Natural killer cell (primary cell): ENCODE data around the gene USP34. TPM values are rescaled to one million over a fixed set of nuclear protein-coding genes. Genes with fewer than 3 reads are reported as not detected.

Experiments
- ATAC-seq, 3 donors: fragments of 150-1000 bp in 2 of 3; fragments of 200-7000 bp in 1 of 3; cut with Tn5 transposase; 1 replicate in 1 of 3; 2 replicates in 2 of 3; pipeline ENCODE4 v1.10.0; 2021; ENCODE audit warnings: mild to moderate bottlenecking in 2 of 3, moderate library complexity in 2 of 3
- DNase-seq, 2 donors: peaks; one replicate each; pipeline versions ENCODE4 v3.0.0 to v3.0.0-alpha.2; 2013 to 2021; ENCODE audit warnings: mixed read lengths in 1 of 2
- H3K27ac ChIP-seq: one replicate; pipeline ENCODE4 v1.5.1; 2013; ENCODE audit warnings: mild to moderate bottlenecking, low read length
- H3K27me3 ChIP-seq: one replicate; pipeline ENCODE4 v1.6.1; 2013; ENCODE audit warnings: low read length; ENCODE audit not compliant: control insufficient read depth, insufficient read depth
- H3K36me3 ChIP-seq: one replicate; pipeline ENCODE4 v1.6.1; 2013; ENCODE audit warnings: low read length; ENCODE audit not compliant: control insufficient read depth, insufficient read depth
- H3K4me1 ChIP-seq: one replicate; pipeline ENCODE4 v1.6.1; 2013; ENCODE audit warnings: low read length; ENCODE audit not compliant: control insufficient read depth, insufficient read depth
- H3K4me3 ChIP-seq: one replicate; pipeline ENCODE4 v1.5.1; 2013; ENCODE audit warnings: low read length
- H3K9me3 ChIP-seq: one replicate; pipeline ENCODE4 v1.6.1; 2013; ENCODE audit warnings: low read length; ENCODE audit not compliant: control insufficient read depth, insufficient read depth
- H3K27ac Mint-ChIP-seq, 2 donors: one replicate each; pipeline ENCODE4 v1.8.0; 2022; ENCODE audit warnings: mild to moderate bottlenecking in 2 of 2, mixed read lengths in 2 of 2, moderate library complexity in 1 of 2
- H3K27me3 Mint-ChIP-seq, 2 donors: one replicate each; pipeline ENCODE4 v1.8.0; 2022; ENCODE audit warnings: low read depth in 2 of 2, mixed read lengths in 2 of 2
- H3K36me3 Mint-ChIP-seq: one replicate; pipeline ENCODE4 v1.8.0; 2022; ENCODE audit warnings: mixed read lengths
- H3K4me1 Mint-ChIP-seq, 2 donors: one replicate each; pipeline ENCODE4 v1.8.0; 2022; ENCODE audit warnings: mixed read lengths in 2 of 2
- H3K4me3 Mint-ChIP-seq: one replicate; pipeline ENCODE4 v1.8.0; 2022; ENCODE audit warnings: mild to moderate bottlenecking, moderate library complexity, mixed read lengths
- H3K9me3 Mint-ChIP-seq, 2 donors: one replicate each; pipeline ENCODE4 v1.8.0; 2022; ENCODE audit warnings: mixed read lengths in 2 of 2
- WGBS: methylation state at CpG from one replicate; pipeline ENCODE4 v1.1.7; 2013; ENCODE audit warnings: missing lambda C conversion rate; ENCODE audit not compliant: insufficient coverage; 5-methylcytosine and 5-hydroxymethylcytosine counted together
- intact Hi-C: fragments of 100-400 bp; cut with micrococcal nuclease; formaldehyde crosslinking; loops from one replicate; pipeline ENCODE4 v1.14.2; 2022
- total RNA-seq, 4 donors: library from RNA; stranded (reverse); fragments of 120-200 nt in 1 of 4; gene quantifications; one replicate each; pipeline versions ENCODE4 v1.2.3 to v1.2.4, GENCODE V29; 2013 to 2022
- TF ChIP-seq, protein P1 (sequence below): fragments of 200-600 bp; IDR thresholded peaks from one replicate; pipeline ENCODE4 v1.8.0; 2022; ENCODE audit warnings: antibody characterized with exemption

The USP34 gene
- total RNA-seq, 3 donors from 2014 or later (not counting 1 experiment from before 2014, with no cell fraction given), result 184 to 204 (median 199) TPM

- Histone ChIP-seq H3K36me3 (no peaks in the 10 kb centered on the region), H3K4me3 (no peak overlapping the region), H3K9me3 (no peaks in the 10 kb centered on the region), H3K27me3 (no peaks in the 10 kb centered on the region), H3K27ac (no peak overlapping the region), H3K4me1 (peaks cover 59% of the 10 kb centered on the region)
- intact Hi-C loops, result no loop called here
- no peak overlapping the region for H3K4me3 Mint-ChIP-seq
- H3K27me3 Mint-ChIP-seq, result no peaks in the 10 kb centered on the region
- WGBS, result 90% methylated on average over 4 of the region's 4 CpGs
- no peak for ATAC-seq
- H3K4me1 Mint-ChIP-seq, result peaks cover 76 to 88% of the 10 kb centered on the region in 2 donors
- H3K27ac Mint-ChIP-seq, result peak overlapping the region; percentile 35 to 63
- H3K36me3 Mint-ChIP-seq, result no peaks in the 10 kb centered on the region
- no peaks in the 10 kb centered on the region for H3K9me3 Mint-ChIP-seq
- no peak for DNase-seq
- TF ChIP-seq, protein P1, sequence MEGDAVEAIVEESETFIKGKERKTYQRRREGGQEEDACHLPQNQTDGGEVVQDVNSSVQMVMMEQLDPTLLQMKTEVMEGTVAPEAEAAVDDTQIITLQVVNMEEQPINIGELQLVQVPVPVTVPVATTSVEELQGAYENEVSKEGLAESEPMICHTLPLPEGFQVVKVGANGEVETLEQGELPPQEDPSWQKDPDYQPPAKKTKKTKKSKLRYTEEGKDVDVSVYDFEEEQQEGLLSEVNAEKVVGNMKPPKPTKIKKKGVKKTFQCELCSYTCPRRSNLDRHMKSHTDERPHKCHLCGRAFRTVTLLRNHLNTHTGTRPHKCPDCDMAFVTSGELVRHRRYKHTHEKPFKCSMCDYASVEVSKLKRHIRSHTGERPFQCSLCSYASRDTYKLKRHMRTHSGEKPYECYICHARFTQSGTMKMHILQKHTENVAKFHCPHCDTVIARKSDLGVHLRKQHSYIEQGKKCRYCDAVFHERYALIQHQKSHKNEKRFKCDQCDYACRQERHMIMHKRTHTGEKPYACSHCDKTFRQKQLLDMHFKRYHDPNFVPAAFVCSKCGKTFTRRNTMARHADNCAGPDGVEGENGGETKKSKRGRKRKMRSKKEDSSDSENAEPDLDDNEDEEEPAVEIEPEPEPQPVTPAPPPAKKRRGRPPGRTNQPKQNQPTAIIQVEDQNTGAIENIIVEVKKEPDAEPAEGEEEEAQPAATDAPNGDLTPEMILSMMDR, result no peak
Observed at GRCh38 chr2:61437170-61437569, 33.7 kb downstream of the USP34 start.

DNA sequence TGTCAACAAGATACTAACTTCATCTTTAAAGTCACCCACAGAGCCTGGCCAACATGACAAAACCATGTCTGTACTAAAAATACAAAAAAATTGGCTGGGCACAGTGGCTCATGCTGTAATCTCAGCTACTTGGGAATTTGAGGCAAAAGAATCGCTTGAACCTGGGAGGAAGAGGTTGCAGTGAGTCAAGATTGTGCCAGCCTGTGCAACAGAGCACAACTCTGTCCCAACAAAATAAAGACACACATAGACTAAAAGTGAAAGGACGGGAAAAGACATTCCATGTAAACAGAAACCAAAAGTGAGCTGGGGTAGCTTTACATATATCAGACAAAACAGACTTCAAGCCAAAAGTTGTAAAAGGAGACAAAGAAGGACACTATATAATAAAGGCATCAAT is 34.8 kb downstream of the USP34 start:
- TF ChIP-seq, protein P1, result no peak
- H3K36me3 ChIP-seq, result no peaks in the 10 kb centered on the region
- peak overlapping the region; percentile 35 to 63 for H3K27ac Mint-ChIP-seq
- DNase-seq, result no peak
- H3K4me1 Mint-ChIP-seq, result peaks cover 68 to 78% of the 10 kb centered on the region in 2 donors
- H3K4me3 Mint-ChIP-seq, result peak overlapping the region; percentile 40
- H3K4me3 ChIP-seq, result no peak overlapping the region
- H3K9me3 ChIP-seq, result no peaks in the 10 kb centered on the region
- peaks cover 58% of the 10 kb centered on the region for H3K4me1 ChIP-seq
- intact Hi-C loops, result no loop called here
- peak overlapping the region; percentile 38 for H3K27ac ChIP-seq
- no peaks in the 10 kb centered on the region for H3K27me3 ChIP-seq
- H3K9me3 Mint-ChIP-seq, result no peaks in the 10 kb centered on the region
- no peaks in the 10 kb centered on the region for H3K27me3 Mint-ChIP-seq
- WGBS, result 75% methylated on average over 2 of the region's 2 CpGs
- peak; percentile 29 to 44 (median 33) for ATAC-seq
- no peaks in the 10 kb centered on the region for H3K36me3 Mint-ChIP-seq

DNA sequence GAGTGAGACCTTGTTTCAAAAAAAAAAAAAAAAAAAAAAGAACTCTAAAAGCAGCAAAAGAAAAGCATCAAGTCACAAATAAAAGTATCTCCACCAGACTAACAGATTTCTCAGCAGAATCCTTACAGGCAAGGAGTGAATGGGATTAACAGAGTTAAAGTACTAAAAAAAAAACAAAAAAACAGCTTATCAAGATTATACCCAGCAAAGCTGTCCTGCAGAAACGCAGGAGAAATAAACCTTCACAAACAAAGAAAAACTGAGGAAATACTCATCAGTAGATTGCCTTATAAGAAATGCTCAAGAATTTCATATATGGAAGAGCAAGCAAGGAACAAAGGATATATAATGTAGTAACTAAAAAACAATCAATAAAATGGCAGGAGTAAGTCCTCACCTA is 35.6 kb downstream of the USP34 start:
- Histone ChIP-seq H3K4me1 (peaks cover 51% of the 10 kb centered on the region), H3K4me3 (no peak overlapping the region), H3K36me3 (no peaks in the 10 kb centered on the region), H3K9me3 (no peaks in the 10 kb centered on the region), H3K27ac (no peak overlapping the region), H3K27me3 (no peaks in the 10 kb centered on the region)
- ATAC-seq (no peak), DNase-seq (no peak)
- no CpG with 5 or more reads among the region's 1 CpG for WGBS
- no peaks in the 10 kb centered on the region for H3K27me3 Mint-ChIP-seq
- peak overlapping the region; percentile 39 to 47 for H3K27ac Mint-ChIP-seq
- intact Hi-C loops, result no loop called here
- no peaks in the 10 kb centered on the region for H3K36me3 Mint-ChIP-seq
- H3K9me3 Mint-ChIP-seq, result no peaks in the 10 kb centered on the region
- TF ChIP-seq, protein P1, result no peak
- peaks cover 74 to 82% of the 10 kb centered on the region in 2 donors for H3K4me1 Mint-ChIP-seq
- H3K4me3 Mint-ChIP-seq, result peak overlapping the region; percentile 49

GRCh38 chr2:61434314-61434713 is 36.6 kb downstream of the USP34 start:
- intact Hi-C loops, result no loop called here
- Mint-ChIP-seq H3K4me3 (peak overlapping the region; percentile 54), H3K9me3 (no peaks in the 10 kb centered on the region), H3K27me3 (no peaks in the 10 kb centered on the region), H3K4me1 (peaks cover 66 to 72% of the 10 kb centered on the region in 2 donors), H3K27ac (peak overlapping the region; percentile 60 to 76), H3K36me3 (no peaks in the 10 kb centered on the region)
- Histone ChIP-seq H3K4me3 (no peak overlapping the region), H3K27me3 (no peaks in the 10 kb centered on the region), H3K9me3 (no peaks in the 10 kb centered on the region), H3K27ac (no peak overlapping the region), H3K36me3 (no peaks in the 10 kb centered on the region), H3K4me1 (peaks cover 42% of the 10 kb centered on the region)
- DNase-seq, result no peak
- TF ChIP-seq, protein P1, result no peak
- ATAC-seq, result peak in 2 of 3 donors; percentile 30 to 68
